NT2/D1 (cell line): ENCODE measurements around the gene DNAL1.

Experiments
- SUZ12 ChIP-seq: IDR thresholded peaks from 2 replicates; pipeline ENCODE4 v1.6.1; 2011; ENCODE audit not compliant: insufficient read length, insufficient read depth; ENCODE audit errors: extremely low read depth
- YY1 ChIP-seq: IDR thresholded peaks from 2 replicates; pipeline ENCODE4 v1.6.1; 2011; ENCODE audit not compliant: insufficient read length, insufficient read depth

DNA sequence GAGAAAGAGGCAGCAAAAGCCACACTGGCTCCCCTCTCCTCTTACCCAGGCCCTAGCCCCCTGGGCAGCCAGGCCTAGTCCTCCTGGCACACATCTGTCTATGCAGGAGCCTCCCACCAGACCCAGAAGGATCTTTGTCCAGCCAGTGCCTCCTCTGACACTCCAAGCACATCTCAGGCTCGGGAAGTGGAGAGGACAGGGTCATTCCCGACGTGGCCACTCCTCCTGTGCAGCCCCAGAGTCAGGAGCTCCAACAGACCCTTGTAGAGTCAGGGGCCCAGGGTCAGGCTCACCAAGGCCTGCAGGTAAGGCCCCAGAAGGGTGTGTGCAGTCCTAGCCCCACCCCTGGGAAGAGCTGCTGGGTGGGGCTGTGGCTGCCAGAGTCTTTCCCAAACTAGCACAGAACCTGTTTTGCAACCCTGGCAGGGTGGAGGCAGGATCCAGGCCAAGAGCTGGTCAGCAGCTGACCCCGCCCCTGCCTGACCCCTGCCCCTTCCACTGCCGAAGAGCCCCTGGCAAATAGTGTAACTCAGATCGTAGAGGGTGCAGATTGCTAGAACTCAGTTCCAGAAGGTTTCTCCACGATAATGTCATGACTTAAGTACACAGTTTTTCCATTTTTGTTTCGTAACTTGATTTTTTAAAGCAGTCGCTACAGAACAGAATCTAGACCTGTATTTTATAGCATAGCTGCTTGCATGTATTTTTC, 96.0 kb downstream of the DNAL1 start:
- TF ChIP-seq YY1: no peak
- no peak for TF ChIP-seq SUZ12
